ENCODE results near the gene ZDHHC17.

DNA sequence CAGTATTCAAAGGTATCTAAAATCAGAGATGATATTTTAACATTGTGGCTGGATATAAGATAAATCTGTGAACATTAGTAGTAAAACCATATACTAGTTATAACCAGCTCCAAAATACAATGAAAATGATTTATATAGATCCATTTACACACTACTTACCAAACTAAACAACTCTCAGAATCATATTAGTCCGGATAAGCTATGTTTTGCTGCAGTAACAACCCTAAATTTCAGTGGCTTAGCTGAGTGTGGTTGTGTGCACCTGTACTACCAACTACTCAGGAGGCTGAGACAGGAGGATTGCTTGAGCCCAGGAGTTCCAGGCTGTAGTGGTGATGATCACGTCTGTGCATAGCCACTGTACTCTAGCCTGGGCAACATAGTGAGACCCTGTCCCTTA lies 23.8 kb downstream of the ZDHHC17 start:
- TF ChIP-seq, protein P1, sequence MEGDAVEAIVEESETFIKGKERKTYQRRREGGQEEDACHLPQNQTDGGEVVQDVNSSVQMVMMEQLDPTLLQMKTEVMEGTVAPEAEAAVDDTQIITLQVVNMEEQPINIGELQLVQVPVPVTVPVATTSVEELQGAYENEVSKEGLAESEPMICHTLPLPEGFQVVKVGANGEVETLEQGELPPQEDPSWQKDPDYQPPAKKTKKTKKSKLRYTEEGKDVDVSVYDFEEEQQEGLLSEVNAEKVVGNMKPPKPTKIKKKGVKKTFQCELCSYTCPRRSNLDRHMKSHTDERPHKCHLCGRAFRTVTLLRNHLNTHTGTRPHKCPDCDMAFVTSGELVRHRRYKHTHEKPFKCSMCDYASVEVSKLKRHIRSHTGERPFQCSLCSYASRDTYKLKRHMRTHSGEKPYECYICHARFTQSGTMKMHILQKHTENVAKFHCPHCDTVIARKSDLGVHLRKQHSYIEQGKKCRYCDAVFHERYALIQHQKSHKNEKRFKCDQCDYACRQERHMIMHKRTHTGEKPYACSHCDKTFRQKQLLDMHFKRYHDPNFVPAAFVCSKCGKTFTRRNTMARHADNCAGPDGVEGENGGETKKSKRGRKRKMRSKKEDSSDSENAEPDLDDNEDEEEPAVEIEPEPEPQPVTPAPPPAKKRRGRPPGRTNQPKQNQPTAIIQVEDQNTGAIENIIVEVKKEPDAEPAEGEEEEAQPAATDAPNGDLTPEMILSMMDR (conservative IDR thresholded peaks at IDR 0.05; ENCODE audit: low read length), result no peak
- no peak for TF ChIP-seq EZH2phosphoT487 (IDR thresholded peaks at IDR 0.05; ENCODE audit: borderline replicate concordance)
